GM19099 (cell line): Measurements from ENCODE around the gene NEIL3.

Source experiments
- POLR2A ChIP-seq: IDR thresholded peaks from 3 replicates; pipeline ENCODE4 v1.6.1; 2011; ENCODE audit warnings: low read depth; ENCODE audit not compliant: insufficient read length; ENCODE audit errors: extremely low read depth

Gene NEIL3

GRCh38 chr4:177287255-177287654, 22.4 kb upstream of the NEIL3 start:
- TF ChIP-seq POLR2A = no peak

GRCh38 chr4:177288335-177288734, 21.3 kb upstream of the NEIL3 start:
- TF ChIP-seq POLR2A = no peak

GRCh38 chr4:177290780-177291179, 18.9 kb upstream of the NEIL3 start:
- no peak for TF ChIP-seq POLR2A

- TF ChIP-seq POLR2A = no peak
Observed at GRCh38 chr4:177292171-177292570, 17.5 kb upstream of the NEIL3 start.

GRCh38 chr4:177293208-177294033, 16.3 kb upstream of the NEIL3 start:
- no peak for TF ChIP-seq POLR2A

- TF ChIP-seq POLR2A = no peak
Observed at GRCh38 chr4:177297785-177298391, 11.8 kb upstream of the NEIL3 start.

GRCh38 chr4:177301126-177301639, 8.5 kb upstream of the NEIL3 start:
- no peak for TF ChIP-seq POLR2A

- no peak for TF ChIP-seq POLR2A
Observed at GRCh38 chr4:177302371-177303100, 7.1 kb upstream of the NEIL3 start.

- no peak for TF ChIP-seq POLR2A
Observed at GRCh38 chr4:177304094-177304493, 5.6 kb upstream of the NEIL3 start.

- no peak for TF ChIP-seq POLR2A
Observed at GRCh38 chr4:177308125-177308524, 1.5 kb upstream of the NEIL3 start.

GRCh38 chr4:177308847-177309521, 690 bp upstream of the NEIL3 start:
- TF ChIP-seq POLR2A = no peak

GRCh38 chr4:177311589-177311988, 1.9 kb downstream of the NEIL3 start:
- TF ChIP-seq POLR2A = no peak

GRCh38 chr4:177313263-177313662, 3.6 kb downstream of the NEIL3 start:
- TF ChIP-seq POLR2A = no peak

GRCh38 chr4:177315767-177316464, 6.2 kb downstream of the NEIL3 start:
- no peak for TF ChIP-seq POLR2A
